HCT116 (cell line): ENCODE data around the gene TAMM41. TPM values are rescaled to one million over a fixed set of nuclear protein-coding genes. Genes with fewer than 3 reads are reported as not detected.

Experiments
- ATAC-seq: fragments of 200-7000 bp; cut with Tn5 transposase; 2 replicates; pipeline ENCODE4 v1.9.1; 2020; ENCODE audit warnings: mild to moderate bottlenecking, moderate library complexity
- BruUV-seq: library from RNA; stranded (reverse); fragments of 400-500 nt; replicated peaks from 2 replicates; lab custom pipeline; 2021; lab: Mats Ljungman, UMichigan
- CTCF ChIA-PET: fragments of 300-600 bp; sonication (Branson Sonifier 250); formaldehyde crosslinking; loops from one replicate; lab custom pipeline; 2021; ENCODE audit warnings: antibody characterized with exemption; lab: Charles Lee
- POLR2A ChIA-PET: fragments of 300-600, 350-600 bp; sonication (Branson Sonifier 250); formaldehyde crosslinking; loops from one replicate; lab custom pipeline; 2021; ENCODE audit warnings: antibody characterized with exemption; lab: Charles Lee
- RAD21 ChIA-PET, 2 experiments: fragments of 300-600 bp; sonication (Branson Sonifier 250); formaldehyde crosslinking; loops; one replicate each; lab custom pipeline; 2023; ENCODE audit warnings: low total read pairs in 2 of 2; ENCODE audit not compliant: uncharacterized antibody in 2 of 2, unreplicated experiment in 2 of 2, low non-redundant PET in 1 of 2; lab: Charles Lee
- DNase-seq: peaks from one replicate; pipeline ENCODE4 v3.0.0-alpha.2; 2010; ENCODE audit warnings: low read depth, low spot score
- H2AFZ ChIP-seq: fragments of 200-600 bp; shearing (Covaris generic), sonication (generic); 2 replicates; pipeline ENCODE4 v1.6.1; 2017; ENCODE audit warnings: low read depth, mixed run types, mixed read lengths, antibody characterized with exemption, low read length; ENCODE audit not compliant: poor library complexity, severe bottlenecking
- H3K27ac ChIP-seq: 2 replicates; pipeline ENCODE4 v1.5.1; 2012; ENCODE audit warnings: low read depth, low read length
- H3K27me3 ChIP-seq: fragments of 200-600 bp; sonication (generic); 2 replicates; pipeline ENCODE4 v1.6.1; 2016; ENCODE audit warnings: mixed run types, low read length, mixed read lengths; ENCODE audit not compliant: insufficient read depth
- H3K36me3 ChIP-seq, 2 experiments: fragments of 200-500 bp in 1 of 2; fragments of 200-600 bp in 1 of 2; sonication (Bioruptor generic) in 1 of 2; sonication (generic) in 1 of 2; 2 replicates each; pipeline versions ENCODE4 v1.5.1 to v1.6.1; 2014 to 2016; ENCODE audit warnings: low read length in 2 of 2, inconsistent platforms in 1 of 2, mixed read lengths in 1 of 2, mixed run types in 1 of 2; ENCODE audit not compliant: insufficient read depth in 2 of 2, control insufficient read depth in 1 of 2
- H3K4me1 ChIP-seq, 2 experiments: fragments of 200-600 bp in 1 of 2; sonication (generic) in 1 of 2; 2 replicates each; pipeline versions ENCODE4 v1.5.1 to v1.6.1; 2012 to 2017; ENCODE audit warnings: low read length in 2 of 2, inconsistent platforms in 1 of 2, mild to moderate bottlenecking in 1 of 2, mixed read lengths in 1 of 2, mixed run types in 1 of 2, moderate library complexity in 1 of 2; ENCODE audit not compliant: insufficient read depth in 2 of 2, control insufficient read depth in 1 of 2
- H3K4me2 ChIP-seq: fragments of 200-600 bp; sonication (generic); 2 replicates; pipeline ENCODE4 v1.6.1; 2017; ENCODE audit warnings: mixed run types, low read length, mixed read lengths
- H3K4me3 ChIP-seq, 2 experiments: fragments of 200-600 bp in 1 of 2; sonication (generic) in 1 of 2; replicated peaks in 1 of 2; 2 replicates each; pipeline ENCODE4 v1.5.1; 2011 to 2016; ENCODE audit warnings: low read length in 2 of 2, control low read depth in 1 of 2, low read depth in 1 of 2, mild to moderate bottlenecking in 1 of 2, mixed read lengths in 1 of 2, mixed run types in 1 of 2
- H3K79me2 ChIP-seq: fragments of 200-600 bp; sonication (generic); 2 replicates; pipeline ENCODE4 v1.6.1; 2017; ENCODE audit warnings: mild to moderate bottlenecking, mixed run types, low read length, moderate library complexity, mixed read lengths; ENCODE audit not compliant: insufficient read depth
- H3K9ac ChIP-seq: fragments of 200-600 bp; sonication (generic); 2 replicates; pipeline ENCODE4 v1.6.1; 2016; ENCODE audit warnings: low read length, mixed read lengths
- H3K9me2 ChIP-seq: fragments of 200-600 bp; sonication (generic), shearing (Covaris generic); 2 replicates; pipeline ENCODE4 v1.6.1; 2017; ENCODE audit warnings: mixed run types, mild to moderate bottlenecking, moderate library complexity; ENCODE audit not compliant: insufficient read depth
- H3K9me3 ChIP-seq, 2 experiments: fragments of 200-500 bp in 1 of 2; fragments of 200-600 bp in 1 of 2; sonication (Bioruptor generic) in 1 of 2; sonication (generic) in 1 of 2; 2 replicates each; pipeline ENCODE4 v1.6.1; 2014 to 2017; ENCODE audit warnings: low read length in 2 of 2, mixed read lengths in 2 of 2, inconsistent platforms in 1 of 2, low read depth in 1 of 2, mild to moderate bottlenecking in 1 of 2, mixed run types in 1 of 2, moderate library complexity in 1 of 2; ENCODE audit not compliant: control insufficient read depth in 1 of 2, insufficient read depth in 1 of 2
- H4K20me1 ChIP-seq: fragments of 200-600 bp; sonication (generic), shearing (Covaris generic); 2 replicates; pipeline ENCODE4 v1.6.1; 2017; ENCODE audit warnings: mixed run types, mild to moderate bottlenecking, moderate library complexity; ENCODE audit not compliant: insufficient read depth
- CBX3 ChIP-seq: IDR thresholded peaks from 2 replicates; pipeline ENCODE4 v1.6.1; 2012; ENCODE audit warnings: low read depth
- CTCF ChIP-seq, 3 experiments: fragments of 200-600 bp in 1 of 3; sonication (generic) in 1 of 3; IDR thresholded peaks in 2 of 3; conservative IDR thresholded peaks in 1 of 3; 2 replicates each; pipeline ENCODE4 v1.5.1; 2012 to 2017; ENCODE audit warnings: low read depth in 2 of 3, low read length in 2 of 3, antibody characterized with exemption in 1 of 3, borderline replicate concordance in 1 of 3, control low read depth in 1 of 3, mild to moderate bottlenecking in 1 of 3, mixed read lengths in 1 of 3, mixed run types in 1 of 3, moderate library complexity in 1 of 3; ENCODE audit not compliant: insufficient read depth in 1 of 3
- ELF1 ChIP-seq: IDR thresholded peaks from 2 replicates; pipeline ENCODE4 v1.6.1; 2012; ENCODE audit warnings: low read depth, borderline replicate concordance
- EZH2 ChIP-seq: fragments of 200-600 bp; sonication (generic); IDR thresholded peaks from 2 replicates; pipeline ENCODE4 v1.6.1; 2017; ENCODE audit warnings: antibody characterized with exemption, mixed run types
- FOSL1 ChIP-seq: IDR thresholded peaks from 2 replicates; pipeline ENCODE4 v1.6.1; 2012; ENCODE audit warnings: low read depth
- JUND ChIP-seq: IDR thresholded peaks from 2 replicates; pipeline ENCODE4 v1.6.1; 2012
- MAX ChIP-seq: IDR thresholded peaks from 2 replicates; pipeline ENCODE4 v1.6.1; 2012
- POLR2A ChIP-seq: IDR thresholded peaks from 2 replicates; pipeline ENCODE4 v1.7.0; 2011; ENCODE audit warnings: borderline replicate concordance; ENCODE audit not compliant: insufficient read depth, insufficient read length; ENCODE audit errors: extremely low read depth
- POLR2AphosphoS5 ChIP-seq: IDR thresholded peaks from 2 replicates; pipeline ENCODE4 v1.6.1; 2011; ENCODE audit warnings: mild to moderate bottlenecking, low read depth, low read length, moderate library complexity
- SP1 ChIP-seq: IDR thresholded peaks from 2 replicates; pipeline ENCODE4 v1.6.1; 2012; ENCODE audit warnings: low read depth
- SRF ChIP-seq: IDR thresholded peaks from 2 replicates; pipeline ENCODE4 v1.6.1; 2012; ENCODE audit warnings: low read depth
- TCF7L2 ChIP-seq: IDR thresholded peaks from 2 replicates; pipeline ENCODE4 v1.7.0; 2011; ENCODE audit warnings: borderline replicate concordance, inconsistent platforms; ENCODE audit not compliant: insufficient read depth, insufficient read length; ENCODE audit errors: extremely low read depth
- ZBTB33 ChIP-seq: IDR thresholded peaks from 2 replicates; pipeline ENCODE4 v1.6.1; 2011; ENCODE audit warnings: mild to moderate bottlenecking, low read length, moderate library complexity; ENCODE audit not compliant: insufficient replicate concordance; ENCODE audit errors: extremely low read depth
- intact Hi-C: fragments of 100-400 bp; cut with micrococcal nuclease; formaldehyde crosslinking; loops from 2 replicates; pipeline ENCODE4 v1.10.0; 2022
- total RNA-seq: library from RNA; stranded (reverse); gene quantifications from one replicate; pipeline ENCODE4 v1.2.1, GENCODE V29; 2021; ENCODE audit not compliant: unreplicated experiment

TAMM41 gene
- total RNA-seq, 1 experiment from 2014 or later: 17.9 TPM

GRCh38 chr3:11791339-11792200 lies 55.1 kb downstream of the TAMM41 start:
- Histone ChIP-seq H2AFZ (no peak overlapping the region), H3K9me2 (no peaks in the 10 kb centered on the region), H3K27me3 (no peaks in the 10 kb centered on the region), H3K79me2 (no peaks in the 10 kb centered on the region), H3K4me1 (no peaks in the 10 kb centered on the region), H4K20me1 (no peaks in the 10 kb centered on the region), H3K9me3 (no peaks in the 10 kb centered on the region; a peak in 1 of 4 replicates), H3K4me2 (no peak overlapping the region), H3K27ac (no peak overlapping the region), H3K36me3 (peaks cover 2 to 36% of the 10 kb centered on the region in 2 experiments; a peak in 3 of 4 replicates), H3K4me3 (no peak overlapping the region), H3K9ac (no peak overlapping the region)
- intact Hi-C loops: no loop called here
- ChIA-PET POLR2A (no interaction called here), RAD21 (no interaction called here), CTCF (interaction anchor here (0.8 kb wide), 1 partner anchor 12 kb away, joined by 3 read pairs; no protein-coding TSS in a partner anchor)
- TF ChIP-seq SRF: no peak
- TF ChIP-seq CBX3: no peak
- TF ChIP-seq EZH2: no peak
- no peak for TF ChIP-seq FOSL1
- TF ChIP-seq JUND: no peak
- no TSS peak for BruUV-seq
- DNase-seq (no peak), ATAC-seq (no peak)

GRCh38 chr3:11789412-11789811 lies 57.3 kb downstream of the TAMM41 start:
- Histone ChIP-seq H3K27me3 (no peaks in the 10 kb centered on the region), H3K36me3 (peaks cover 2 to 32% of the 10 kb centered on the region in 2 experiments; a peak in 3 of 4 replicates), H3K4me1 (no peaks in the 10 kb centered on the region), H2AFZ (no peak overlapping the region), H3K9ac (no peak overlapping the region), H3K4me3 (no peak overlapping the region), H3K4me2 (no peak overlapping the region), H3K79me2 (no peaks in the 10 kb centered on the region), H3K27ac (no peak overlapping the region), H3K9me3 (no peaks in the 10 kb centered on the region; a peak in 1 of 4 replicates), H3K9me2 (no peaks in the 10 kb centered on the region), H4K20me1 (no peaks in the 10 kb centered on the region)
- ATAC-seq (no peak), DNase-seq (no peak)
- ChIA-PET RAD21 (no interaction called here), CTCF (no interaction called here), POLR2A (no interaction called here)
- intact Hi-C loops: no loop called here
- BruUV-seq: no TSS peak
- TF ChIP-seq ELF1 (no peak), TCF7L2 (no peak), POLR2AphosphoS5 (no peak), POLR2A (no peak), SP1 (no peak), CTCF (IDR thresholded peaks at IDR 0.05 in 2 of 3, conservative IDR thresholded peaks at IDR 0.05 in 1 of 3; ENCODE audit: borderline replicate concordance in 1 of 3, insufficient read depth in 1 of 3, low read depth in 2 of 3, low read length in 2 of 3) (no peak), ZBTB33 (no peak), MAX (no peak)
